Measurements from ENCODE around the gene KIAA0319L. TPM values are rescaled to one million over a fixed set of nuclear protein-coding genes. Genes with fewer than 3 reads are reported as not detected.

KIAA0319L gene
- polyA plus RNA-seq, 2 of the 4 experiments (the other 2 are of a cell fraction), result 18.2 to 36.9 TPM

DNA sequence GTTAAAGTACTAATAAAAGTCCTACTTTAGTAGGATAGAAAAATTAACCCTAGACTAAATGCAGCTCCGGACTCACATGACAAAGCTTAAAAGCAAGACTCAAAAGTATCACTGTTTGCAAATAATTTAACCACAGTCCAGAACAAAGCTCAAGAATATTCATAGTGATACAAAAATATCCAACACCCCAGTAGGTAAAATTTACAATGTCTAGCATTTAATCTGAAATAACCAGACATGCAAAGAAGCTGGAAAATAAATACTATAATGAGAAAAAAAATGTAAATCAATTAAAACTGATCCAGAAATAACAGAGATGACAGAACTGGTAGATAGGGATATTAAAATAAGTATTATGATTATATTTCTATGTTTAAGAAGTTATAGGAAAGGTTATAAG is 67.0 kb downstream of the KIAA0319L start:
- CTCF ChIA-PET, result interaction anchor here (0.8 kb wide), 1 partner anchor 39 kb away, joined by 3 read pairs; no protein-coding TSS in a partner anchor

DNA sequence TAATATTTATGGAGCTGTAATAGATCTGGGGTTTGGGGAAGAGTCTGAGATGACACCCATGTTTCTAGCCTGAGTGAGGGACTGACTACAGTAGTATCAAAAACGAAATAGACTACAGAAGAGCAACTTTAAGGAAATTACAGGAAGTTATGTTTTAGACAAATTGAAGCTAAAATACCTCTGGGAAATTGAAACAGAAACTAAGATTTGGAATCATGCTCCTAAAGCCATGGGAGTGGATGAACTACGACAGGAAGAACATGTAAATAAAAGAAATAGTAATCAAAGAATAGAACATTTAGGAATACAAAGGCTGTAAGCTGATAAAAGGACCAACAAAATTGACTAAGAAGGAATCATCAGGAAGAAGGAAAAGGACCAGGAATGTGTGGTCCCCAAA is 68.9 kb downstream of the KIAA0319L start:
- CTCF ChIA-PET, result interaction anchor here (0.6 kb wide), 1 partner anchor 87 kb away, joined by 3 read pairs; no protein-coding TSS in a partner anchor
- WGBS (ENCODE audit: missing lambda C conversion rate), result 45% methylated on average over 2 of the region's 2 CpGs
- FAIRE-seq (no peak), DNase-seq (ENCODE audit: low read depth in 1 of 2, low spot score in 1 of 2) (no peak), ATAC-seq (no peak)
- no peak for TF ChIP-seq CBX8 (IDR thresholded peaks at IDR 0.05)
- TF ChIP-seq, protein P1, sequence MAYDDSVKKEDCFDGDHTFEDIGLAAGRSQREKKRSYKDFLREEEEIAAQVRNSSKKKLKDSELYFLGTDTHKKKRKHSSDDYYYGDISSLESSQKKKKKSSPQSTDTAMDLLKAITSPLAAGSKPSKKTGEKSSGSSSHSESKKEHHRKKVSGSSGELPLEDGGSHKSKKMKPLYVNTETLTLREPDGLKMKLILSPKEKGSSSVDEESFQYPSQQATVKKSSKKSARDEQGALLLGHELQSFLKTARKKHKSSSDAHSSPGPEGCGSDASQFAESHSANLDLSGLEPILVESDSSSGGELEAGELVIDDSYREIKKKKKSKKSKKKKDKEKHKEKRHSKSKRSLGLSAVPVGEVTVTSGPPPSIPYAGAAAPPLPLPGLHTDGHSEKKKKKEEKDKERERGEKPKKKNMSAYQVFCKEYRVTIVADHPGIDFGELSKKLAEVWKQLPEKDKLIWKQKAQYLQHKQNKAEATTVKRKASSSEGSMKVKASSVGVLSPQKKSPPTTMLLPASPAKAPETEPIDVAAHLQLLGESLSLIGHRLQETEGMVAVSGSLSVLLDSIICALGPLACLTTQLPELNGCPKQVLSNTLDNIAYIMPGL (CRISPR knock-in tag; IDR thresholded peaks at IDR 0.05; ENCODE audit: borderline replicate concordance), result no peak
- TF ChIP-seq RCOR1 (IDR thresholded peaks at IDR 0.05; ENCODE audit: low read depth, low read length), result no peak
- TF ChIP-seq RAD21 (conservative IDR thresholded peaks at IDR 0.05 in 1 of 2, IDR thresholded peaks at IDR 0.05 in 1 of 2), result no peak
- no peak for TF ChIP-seq SREBF2 (IDR thresholded peaks at IDR 0.05)
- no peak for TF ChIP-seq JUN (IDR thresholded peaks at IDR 0.05)
- no peak for TF ChIP-seq BHLHE40 (IDR thresholded peaks at IDR 0.05; ENCODE audit: low read depth, low read length)
- no peak for TF ChIP-seq FOSL2 (IDR thresholded peaks at IDR 0.05)
- TF ChIP-seq FOSL2 (CRISPR knock-in tag; IDR thresholded peaks at IDR 0.05), result no peak
- TF ChIP-seq CBX2 (IDR thresholded peaks at IDR 0.05; ENCODE audit: borderline replicate concordance, low read depth), result no peak
- TF ChIP-seq, protein P2, sequence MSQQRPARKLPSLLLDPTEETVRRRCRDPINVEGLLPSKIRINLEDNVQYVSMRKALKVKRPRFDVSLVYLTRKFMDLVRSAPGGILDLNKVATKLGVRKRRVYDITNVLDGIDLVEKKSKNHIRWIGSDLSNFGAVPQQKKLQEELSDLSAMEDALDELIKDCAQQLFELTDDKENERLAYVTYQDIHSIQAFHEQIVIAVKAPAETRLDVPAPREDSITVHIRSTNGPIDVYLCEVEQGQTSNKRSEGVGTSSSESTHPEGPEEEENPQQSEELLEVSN (IDR thresholded peaks at IDR 0.05; ENCODE audit: borderline replicate concordance, low read depth), result no peak
- no peak for TF ChIP-seq GATA3 (IDR thresholded peaks at IDR 0.05; ENCODE audit: borderline replicate concordance)
- no peak for TF ChIP-seq CHD4 (IDR thresholded peaks at IDR 0.05; ENCODE audit: borderline replicate concordance)
- TF ChIP-seq HOXB5 (CRISPR knock-in tag; IDR thresholded peaks at IDR 0.05), result no peak
- TF ChIP-seq, protein P3, sequence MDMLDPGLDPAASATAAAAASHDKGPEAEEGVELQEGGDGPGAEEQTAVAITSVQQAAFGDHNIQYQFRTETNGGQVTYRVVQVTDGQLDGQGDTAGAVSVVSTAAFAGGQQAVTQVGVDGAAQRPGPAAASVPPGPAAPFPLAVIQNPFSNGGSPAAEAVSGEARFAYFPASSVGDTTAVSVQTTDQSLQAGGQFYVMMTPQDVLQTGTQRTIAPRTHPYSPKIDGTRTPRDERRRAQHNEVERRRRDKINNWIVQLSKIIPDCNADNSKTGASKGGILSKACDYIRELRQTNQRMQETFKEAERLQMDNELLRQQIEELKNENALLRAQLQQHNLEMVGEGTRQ (IDR thresholded peaks at IDR 0.05), result no peak
- Histone ChIP-seq H3K27ac (no peak overlapping the region), H3K4me1 (no peaks in the 10 kb centered on the region), H3K4me2 (no peak overlapping the region), H3K4me3 (no peak overlapping the region), H3K9me3 (no peaks in the 10 kb centered on the region)
- POLR2A ChIA-PET, result interaction anchor here (0.7 kb wide), 1 partner anchor 69 kb away, joined by 3 read pairs; the partner anchor contains the start of genes KIAA0319L and NCDN

More for the DNA sequence above, 67.0 kb downstream of the KIAA0319L start:
- Histone ChIP-seq H3K27ac (no peak overlapping the region), H3K4me3 (no peak overlapping the region), H3K9me3 (no peaks in the 10 kb centered on the region), H3K4me2 (no peak overlapping the region), H3K4me1 (no peaks in the 10 kb centered on the region)
- no peak for ATAC-seq
- no peak for FAIRE-seq
- DNase-seq (ENCODE audit: low read depth in 1 of 2, low spot score in 1 of 2), result no peak
- TF ChIP-seq FOSL2 (IDR thresholded peaks at IDR 0.05) (no peak), FOSL2 (CRISPR knock-in tag; IDR thresholded peaks at IDR 0.05) (no peak)
- POLR2A ChIA-PET, result no interaction called here
- whole genome bisulfite sequencing (ENCODE audit: missing lambda C conversion rate), result 78% methylated on average over 1 of the region's 1 CpG

DNA sequence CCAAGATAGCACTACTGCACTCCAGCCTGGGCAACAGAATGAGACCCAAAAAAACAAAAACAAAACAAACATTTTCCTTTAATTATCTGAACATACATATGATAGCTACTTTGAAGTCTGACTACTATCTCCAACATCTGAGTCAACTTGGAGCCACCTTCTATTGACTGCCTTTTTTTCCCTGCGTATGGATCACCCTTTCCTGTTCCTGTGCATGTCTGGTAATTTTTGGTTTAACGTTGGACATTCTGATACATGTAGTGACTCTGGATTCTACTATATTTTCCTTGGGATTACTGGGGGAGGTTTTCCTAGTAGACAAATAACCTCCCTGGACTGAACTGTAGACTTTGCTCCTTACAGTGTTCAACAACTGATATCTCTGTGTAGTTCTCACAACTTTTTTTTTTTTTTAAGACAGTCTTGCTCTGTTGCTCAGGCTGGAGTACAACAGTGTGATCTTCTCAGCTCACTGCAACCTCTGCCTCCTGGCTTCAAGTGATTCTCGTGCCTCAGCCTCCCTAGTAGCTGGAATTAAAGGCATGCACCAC is 70.3 kb downstream of the KIAA0319L start:
- TF ChIP-seq SMC3 (IDR thresholded peaks at IDR 0.05) (no peak), TP53 (CRISPR knock-in tag; IDR thresholded peaks at IDR 0.05) (no peak), NFE2L2 (conservative IDR thresholded peaks at IDR 0.05; ENCODE audit: low read length) (no peak), CHD2 (IDR thresholded peaks at IDR 0.05; ENCODE audit: low read length, partially characterized antibody) (no peak), KDM5A (IDR thresholded peaks at IDR 0.05) (no peak), ZFP36 (IDR thresholded peaks at IDR 0.05; ENCODE audit: borderline replicate concordance, partially characterized antibody) (no peak), ESRRA (IDR thresholded peaks at IDR 0.05; ENCODE audit: borderline replicate concordance, low read length) (no peak), HOXB13 (CRISPR knock-in tag; IDR thresholded peaks at IDR 0.05; ENCODE audit: low read depth) (no peak), NPAS2 (CRISPR knock-in tag; IDR thresholded peaks at IDR 0.05; ENCODE audit: borderline replicate concordance) (no peak), PHF8 (IDR thresholded peaks at IDR 0.05; ENCODE audit: borderline replicate concordance, low read depth) (no peak), FOXS1 (CRISPR knock-in tag; IDR thresholded peaks at IDR 0.05) (no peak), EHF (CRISPR knock-in tag; IDR thresholded peaks at IDR 0.05) (no peak), MAZ (IDR thresholded peaks at IDR 0.05; ENCODE audit: borderline replicate concordance, low read depth, low read length) (no peak)
- TF ChIP-seq, protein P4, sequence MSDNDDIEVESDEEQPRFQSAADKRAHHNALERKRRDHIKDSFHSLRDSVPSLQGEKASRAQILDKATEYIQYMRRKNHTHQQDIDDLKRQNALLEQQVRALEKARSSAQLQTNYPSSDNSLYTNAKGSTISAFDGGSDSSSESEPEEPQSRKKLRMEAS (IDR thresholded peaks at IDR 0.05), result no peak
- FAIRE-seq, result no peak
- ChIA-PET POLR2A (no interaction called here), CTCF (interaction anchor here (1.3 kb wide), 1 partner anchor 33 kb away, joined by 3 read pairs; no protein-coding TSS in a partner anchor)
- no peak for DNase-seq (ENCODE audit: low read depth in 1 of 2, low spot score in 1 of 2)
- ATAC-seq, result no peak
- WGBS (ENCODE audit: missing lambda C conversion rate), result 93% methylated on average over 3 of the region's 3 CpGs
- Histone ChIP-seq H3K27ac (no peak overlapping the region), H3K4me1 (no peaks in the 10 kb centered on the region), H3K4me3 (no peak overlapping the region), H3K9me3 (no peaks in the 10 kb centered on the region), H3K4me2 (no peak overlapping the region)
